Left colon (tissue), 2 donors: ENCODE measurements around the gene LRRC4C. TPM values are rescaled to one million over a fixed set of nuclear protein-coding genes. Genes with fewer than 3 reads are reported as not detected.

Experiments used
- ATAC-seq: fragments of 200-7000 bp; cut with Tn5 transposase; one replicate; pipeline ENCODE4 v1.9.1; 2020; ENCODE audit warnings: mild to moderate bottlenecking, moderate library complexity
- DNase-seq, 2 donors: peaks; one replicate each; pipeline ENCODE4 v3.0.0-alpha.2; 2020
- intact Hi-C, 2 donors: fragments of 100-400 bp; cut with DNase I in 1 of 2; cut with micrococcal nuclease in 1 of 2; formaldehyde crosslinking; loops; one replicate each; pipeline versions ENCODE4 v1.11.2 to v1.14.0; 2022; cut with DNase I, micrococcal nuclease
- total RNA-seq, 2 donors: library from RNA; stranded (reverse); fragmentation: NEBNext Ultra II Directional; extraction: Animal tissue kit (Norgen Biotek cat#: 25700); gene quantifications; one replicate each; pipeline ENCODE4 v1.2.1, GENCODE V29; 2021
- donor health status: DM: no; HTN: no; CAD: no.
- donor health status: DM: yes; HTN: yes; CAD: no.

Gene LRRC4C
- total RNA-seq, 2 donors from 2014 or later: 0.31 to 0.42 TPM

- intact Hi-C loops: no loop called here
- ATAC-seq (no peak), DNase-seq (no peak)
Measured at GRCh38 chr11:41286751-41287150, 172.7 kb downstream of the LRRC4C start.

DNA sequence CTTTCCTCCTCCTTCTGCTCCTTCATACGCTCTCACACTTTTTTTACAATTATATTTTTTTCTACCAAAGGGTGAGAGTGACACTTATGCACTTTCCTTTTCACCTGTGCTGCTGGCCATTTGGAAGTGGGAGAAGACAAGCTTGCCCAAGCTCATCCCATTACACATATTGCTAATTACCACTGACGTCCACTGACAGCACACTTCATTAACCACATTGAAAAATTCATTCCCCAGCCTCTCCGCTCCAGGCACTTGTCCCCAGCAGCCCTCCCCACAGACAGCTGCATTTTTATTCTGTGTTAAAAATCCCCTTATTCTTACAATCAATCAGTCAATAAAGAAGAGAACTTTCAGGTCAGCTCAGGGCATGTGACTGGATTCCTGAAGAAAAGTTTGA is 175.1 kb downstream of the LRRC4C start:
- DNase-seq (no peak), ATAC-seq (no peak)
- intact Hi-C loops: no loop called here

DNA sequence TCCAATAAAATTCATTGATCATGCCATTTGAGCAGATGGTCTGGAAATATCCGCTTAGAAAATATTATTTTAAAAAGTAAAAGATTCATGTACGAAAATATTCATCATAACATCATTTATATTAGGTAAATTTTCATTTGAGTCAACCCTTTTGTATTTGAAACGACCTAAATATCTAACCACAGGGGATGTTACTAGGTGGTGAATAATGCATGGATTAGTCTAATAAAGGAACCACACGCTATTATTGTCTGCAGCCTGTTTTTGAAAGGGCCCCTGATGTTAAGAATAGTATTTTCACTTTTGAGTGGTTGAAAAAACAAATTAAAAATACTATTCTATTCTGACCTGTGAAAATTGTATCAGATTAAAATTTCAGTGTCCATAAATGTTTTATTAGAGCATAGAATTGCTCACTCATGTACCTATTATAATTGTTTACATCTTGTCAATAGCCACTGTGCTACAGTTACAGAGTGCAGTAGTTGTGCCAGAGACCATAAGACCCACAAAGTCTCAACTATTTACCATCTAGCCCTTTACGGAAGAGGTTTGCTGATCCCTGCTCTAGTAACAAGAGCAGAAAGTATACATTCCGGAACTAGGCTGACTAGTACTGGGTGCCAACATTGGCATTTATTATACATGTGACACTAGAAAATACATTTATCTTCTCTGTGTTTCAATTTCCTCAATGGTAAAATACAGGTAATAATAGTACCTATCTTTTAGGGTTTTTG is 176.1 kb downstream of the LRRC4C start:
- intact Hi-C loops: no loop called here
- no peak for ATAC-seq
- no peak for DNase-seq

DNA sequence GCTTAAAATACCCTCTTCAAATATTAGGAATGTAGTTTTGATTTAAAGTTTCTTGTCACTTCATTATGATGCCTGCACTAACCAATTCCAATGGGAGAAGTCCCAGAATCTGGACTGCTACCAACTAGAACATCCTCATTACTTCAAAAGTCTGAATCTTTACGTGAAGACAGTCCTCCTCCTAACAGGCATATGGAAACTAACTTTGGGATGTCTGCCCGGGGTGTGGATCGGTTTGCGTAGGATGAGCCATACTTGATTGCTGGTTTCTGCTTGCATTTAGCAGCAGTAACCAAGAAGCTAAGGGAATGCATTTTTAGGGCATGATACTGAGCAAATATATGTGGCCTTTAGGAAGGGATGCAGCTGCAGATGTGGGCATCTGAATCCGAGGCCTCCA is 177.1 kb downstream of the LRRC4C start:
- intact Hi-C loops: no loop called here
- ATAC-seq (no peak), DNase-seq (no peak)

- intact Hi-C loops: no loop called here
- DNase-seq (no peak), ATAC-seq (no peak)
Measured at GRCh38 chr11:41281131-41281742, 178.2 kb downstream of the LRRC4C start.

DNA sequence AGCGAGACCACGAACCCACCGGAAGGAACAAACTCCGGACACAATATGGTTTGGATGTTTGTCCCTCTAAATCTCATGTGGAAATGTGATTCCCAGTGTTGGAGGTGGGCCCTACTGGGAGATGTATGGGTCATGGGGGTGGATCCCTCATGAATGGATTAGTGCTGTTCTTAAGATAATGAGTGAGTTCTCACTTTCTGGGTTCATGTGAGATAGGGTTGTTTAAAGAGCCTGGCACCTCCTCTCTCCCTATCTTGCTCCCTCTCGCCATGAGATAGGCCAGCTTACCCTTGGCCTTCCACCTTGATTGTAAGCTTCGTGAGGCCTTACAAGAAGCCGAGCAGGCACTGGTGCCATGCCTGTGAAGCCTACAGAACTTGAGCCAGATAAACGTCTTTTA is 184.6 kb downstream of the LRRC4C start:
- no peak for ATAC-seq
- intact Hi-C loops: no loop called here
- DNase-seq: no peak

DNA sequence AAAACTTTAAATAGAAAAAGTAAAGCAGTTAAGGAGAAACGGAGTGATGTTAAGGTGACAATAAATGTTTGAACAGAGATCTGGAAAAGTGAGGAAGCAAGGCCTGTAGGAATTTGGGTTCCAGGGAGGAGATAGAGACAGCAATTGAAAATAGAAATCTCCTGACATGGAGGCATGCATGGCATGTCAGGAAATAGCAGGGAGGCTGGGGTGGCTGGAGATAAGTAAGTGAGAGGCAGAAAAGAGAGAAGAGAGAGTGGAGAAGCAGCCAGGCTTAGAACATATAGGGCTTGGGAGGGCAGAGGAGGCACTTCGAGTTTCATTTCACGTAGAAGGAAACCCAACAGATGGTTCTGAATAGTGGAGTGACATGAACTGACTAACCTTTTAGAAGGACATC is 185.5 kb downstream of the LRRC4C start:
- DNase-seq (no peak), ATAC-seq (no peak)
- intact Hi-C loops: no loop called here

- DNase-seq (no peak), ATAC-seq (no peak)
- intact Hi-C loops: no loop called here
Measured at GRCh38 chr11:41267451-41267850, 192.0 kb downstream of the LRRC4C start.

DNA sequence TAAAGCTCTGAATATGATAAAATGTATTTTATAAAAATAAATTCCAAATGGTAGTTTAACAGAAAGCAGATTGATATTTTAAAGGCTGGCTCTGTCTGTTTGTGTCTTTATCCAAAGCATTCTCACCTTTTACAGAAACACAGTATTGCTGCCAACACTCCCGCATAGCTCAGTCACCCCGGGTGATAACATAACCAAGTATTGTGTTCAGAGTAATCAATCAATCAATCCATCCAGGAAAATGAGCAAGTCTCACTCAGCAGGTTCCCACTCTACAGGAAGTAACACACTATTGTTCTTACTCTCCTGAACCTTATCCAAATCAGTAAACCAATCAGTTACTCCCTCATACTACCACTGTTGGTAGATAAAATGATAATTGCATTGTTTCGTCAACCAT is 203.4 kb downstream of the LRRC4C start:
- no peak for ATAC-seq

GRCh38 chr11:41254966-41255365 is 204.5 kb downstream of the LRRC4C start:
- intact Hi-C loops: no loop called here
- ATAC-seq (no peak), DNase-seq (no peak)

More for the DNA sequence above, 203.4 kb downstream of the LRRC4C start:
- no peak for DNase-seq
- intact Hi-C loops: no loop called here

- ATAC-seq (no peak), DNase-seq (no peak)
- intact Hi-C loops: no loop called here
Measured at GRCh38 chr11:41250408-41250935, 209.0 kb downstream of the LRRC4C start.

DNA sequence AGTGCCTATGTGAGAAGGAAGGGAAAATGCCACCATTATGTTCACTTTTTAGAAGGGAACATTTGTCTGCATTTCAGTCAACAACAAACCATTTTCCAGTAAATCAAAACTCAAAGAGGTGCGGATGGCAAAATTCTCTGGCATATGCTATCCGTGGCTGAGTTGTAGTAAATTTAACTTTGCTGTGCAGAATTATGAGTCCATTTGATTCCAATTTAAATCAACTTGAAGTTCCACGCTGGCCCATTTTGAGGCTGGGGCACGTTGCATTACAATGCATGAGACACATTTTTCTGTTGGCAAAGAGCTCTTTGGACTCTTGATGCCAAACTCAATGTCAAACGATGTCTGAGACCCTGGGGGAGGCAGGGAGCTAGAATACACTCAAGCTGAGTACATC is 211.8 kb downstream of the LRRC4C start:
- DNase-seq (no peak), ATAC-seq (no peak)
- intact Hi-C loops: no loop called here

- intact Hi-C loops: no loop called here
- no peak for DNase-seq
Measured at GRCh38 chr11:41246399-41246745, 213.1 kb downstream of the LRRC4C start.

GRCh38 chr11:41245704-41246398 is 213.6 kb downstream of the LRRC4C start:
- DNase-seq (no peak), ATAC-seq (no peak)
- intact Hi-C loops: no loop called here

More at GRCh38 chr11:41246399-41246745, 213.1 kb downstream of the LRRC4C start:
- ATAC-seq: no peak

- DNase-seq (no peak), ATAC-seq (no peak)
- intact Hi-C loops: no loop called here
Measured at GRCh38 chr11:41245184-41245583, 214.3 kb downstream of the LRRC4C start.

DNA sequence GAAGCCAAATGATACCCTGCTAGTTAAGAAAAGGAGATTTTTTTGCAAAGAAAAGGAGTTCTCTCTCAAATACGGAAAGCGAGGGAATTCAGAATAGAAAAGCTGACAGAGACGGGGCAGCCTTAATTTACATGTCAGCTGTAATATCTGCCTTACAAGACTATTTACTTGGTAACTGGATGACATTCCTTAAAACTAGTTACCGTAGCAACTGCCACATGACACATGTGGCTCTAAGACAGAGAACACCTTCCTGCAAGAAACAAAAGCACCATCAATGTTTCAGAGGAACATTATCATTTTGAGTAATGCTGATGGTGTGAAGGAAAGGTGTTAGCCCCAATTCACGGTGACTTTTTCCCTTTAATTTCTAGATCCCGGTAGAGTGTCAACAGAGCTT is 222.1 kb downstream of the LRRC4C start:
- intact Hi-C loops: no loop called here
- ATAC-seq: no peak
- DNase-seq: no peak

DNA sequence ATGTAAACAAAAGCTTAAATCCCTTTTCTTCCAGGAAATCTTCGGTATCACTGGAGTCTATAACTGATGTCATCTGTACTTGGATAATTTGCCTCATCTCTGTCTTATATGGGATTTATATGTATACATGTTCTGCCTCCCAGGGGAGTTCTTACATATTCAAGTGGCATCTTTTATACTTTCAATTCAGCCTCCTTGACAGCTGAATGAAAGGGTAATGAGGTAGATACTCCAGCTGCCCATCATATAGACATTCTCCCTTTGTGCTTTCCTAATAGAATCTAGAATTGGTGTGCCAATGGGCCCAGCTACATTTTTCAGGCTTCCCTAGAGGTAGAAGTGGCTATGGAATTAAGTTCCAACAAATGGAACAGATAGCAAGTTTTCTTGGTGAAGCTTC is 223.8 kb downstream of the LRRC4C start:
- intact Hi-C loops: no loop called here
- no peak for ATAC-seq
- no peak for DNase-seq

DNA sequence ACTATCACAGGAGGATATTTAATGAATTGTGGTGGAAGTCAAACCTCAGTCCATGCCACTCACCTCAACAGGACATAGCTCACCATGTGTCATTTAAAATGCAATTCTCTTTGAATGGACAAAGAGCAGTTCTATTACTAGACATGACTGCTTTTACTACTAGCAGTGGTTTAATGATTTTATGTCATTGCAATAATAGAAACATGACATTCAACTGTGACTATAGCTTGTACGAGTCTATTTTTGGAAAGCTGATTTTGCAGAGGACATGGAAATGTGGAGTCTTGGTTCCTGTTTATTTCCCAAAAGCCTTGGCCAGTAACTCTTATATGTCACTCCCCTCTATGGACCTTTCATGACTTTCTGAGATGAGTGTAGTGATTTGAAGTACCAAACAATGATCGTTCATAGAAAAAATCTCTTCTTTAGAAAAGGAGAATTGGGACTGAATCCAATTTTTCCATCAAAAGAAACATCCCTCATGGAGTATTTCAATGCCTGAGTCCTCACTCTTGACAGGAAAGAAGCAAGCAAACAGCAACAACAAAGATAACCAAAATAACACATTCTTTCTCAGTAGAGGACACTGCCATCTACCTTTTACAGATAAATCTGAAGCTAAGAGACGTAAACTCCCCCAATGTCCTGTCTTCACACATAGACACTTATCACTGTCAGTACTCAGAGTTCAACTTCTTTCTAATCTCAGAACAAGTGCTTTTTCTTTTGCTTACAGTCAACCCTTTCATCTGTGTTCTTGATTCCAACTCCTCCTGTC is 233.4 kb downstream of the LRRC4C start:
- intact Hi-C loops: no loop called here
- DNase-seq (no peak), ATAC-seq (no peak)

DNA sequence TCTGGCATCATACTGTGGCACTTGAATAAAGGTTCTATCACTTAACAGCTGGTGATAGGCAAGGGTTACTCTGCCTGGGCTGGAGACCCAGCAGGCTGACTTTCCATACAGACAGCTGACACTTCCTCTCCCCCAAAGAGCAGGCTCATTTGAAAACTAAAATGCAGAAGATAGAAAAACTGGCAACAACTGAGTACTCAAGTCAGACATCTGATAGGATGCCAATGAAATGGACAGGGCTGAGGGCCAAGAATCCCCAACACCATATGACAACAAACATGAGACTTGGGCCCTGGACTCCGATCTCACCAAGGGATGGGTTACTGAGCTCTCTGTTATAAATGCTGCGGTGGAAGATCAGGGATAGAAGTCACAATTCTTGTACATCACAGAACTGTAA is 237.2 kb downstream of the LRRC4C start:
- no peak for DNase-seq
- intact Hi-C loops: no loop called here

More for the DNA sequence above, 237.2 kb downstream of the LRRC4C start:
- ATAC-seq: no peak
